NCI-H2171 treated with DMSO at 0.1 percent for 48 hours (cell line): ENCODE data around the gene SERPINE1.

Experiments
- DNase-seq: peaks from one replicate; lab custom pipeline; 2025; lab: John Stamatoyannopoulos, UW

SERPINE1 gene

GRCh38 chr7:101156866-101157589 lies 30.1 kb downstream of the SERPINE1 start:
- no peak for DNase-seq

GRCh38 chr7:101159696-101160674 lies 33.1 kb downstream of the SERPINE1 start:
- no peak for DNase-seq

- DNase-seq: no peak
Observed at GRCh38 chr7:101160910-101161309, 34.0 kb downstream of the SERPINE1 start.

GRCh38 chr7:101161692-101162471 lies 35.0 kb downstream of the SERPINE1 start:
- no peak for DNase-seq

DNA sequence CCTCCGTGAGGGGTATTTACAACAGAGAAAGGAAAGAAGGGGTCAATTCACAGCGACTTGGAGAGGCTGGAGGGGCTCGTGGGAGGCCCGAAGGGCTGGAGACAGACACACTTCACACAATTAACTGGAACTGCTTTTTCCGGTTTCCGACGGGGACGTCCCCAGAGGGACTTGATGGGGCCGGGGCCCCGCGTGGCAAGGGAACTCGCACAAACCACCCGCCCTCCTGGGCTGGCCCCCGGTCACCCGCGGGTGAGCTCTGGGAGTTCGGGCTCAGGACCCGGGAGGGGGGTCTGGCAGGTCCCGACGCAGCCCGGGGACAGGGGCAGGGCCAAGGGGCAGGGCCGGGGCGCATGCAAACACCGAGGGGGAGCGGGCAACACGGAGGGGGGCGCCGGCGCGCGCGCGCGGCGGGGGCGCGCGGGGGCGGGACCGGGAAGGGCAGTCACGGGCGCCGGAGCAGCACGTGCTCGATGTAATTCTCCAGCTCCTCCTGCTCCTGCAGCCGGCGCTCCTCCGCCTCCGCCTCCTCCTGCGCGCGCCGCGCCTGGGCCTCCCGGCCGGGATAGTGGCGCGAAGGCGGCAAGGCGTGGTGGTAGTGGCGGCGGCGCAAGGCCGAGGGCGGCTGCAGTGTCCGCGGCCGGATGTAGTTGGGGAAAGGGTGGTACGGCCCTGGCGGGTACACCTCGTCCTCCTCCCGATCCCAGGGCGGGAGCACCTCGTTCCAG lies 35.8 kb downstream of the SERPINE1 start:
- DNase-seq: peak; percentile 66

DNA sequence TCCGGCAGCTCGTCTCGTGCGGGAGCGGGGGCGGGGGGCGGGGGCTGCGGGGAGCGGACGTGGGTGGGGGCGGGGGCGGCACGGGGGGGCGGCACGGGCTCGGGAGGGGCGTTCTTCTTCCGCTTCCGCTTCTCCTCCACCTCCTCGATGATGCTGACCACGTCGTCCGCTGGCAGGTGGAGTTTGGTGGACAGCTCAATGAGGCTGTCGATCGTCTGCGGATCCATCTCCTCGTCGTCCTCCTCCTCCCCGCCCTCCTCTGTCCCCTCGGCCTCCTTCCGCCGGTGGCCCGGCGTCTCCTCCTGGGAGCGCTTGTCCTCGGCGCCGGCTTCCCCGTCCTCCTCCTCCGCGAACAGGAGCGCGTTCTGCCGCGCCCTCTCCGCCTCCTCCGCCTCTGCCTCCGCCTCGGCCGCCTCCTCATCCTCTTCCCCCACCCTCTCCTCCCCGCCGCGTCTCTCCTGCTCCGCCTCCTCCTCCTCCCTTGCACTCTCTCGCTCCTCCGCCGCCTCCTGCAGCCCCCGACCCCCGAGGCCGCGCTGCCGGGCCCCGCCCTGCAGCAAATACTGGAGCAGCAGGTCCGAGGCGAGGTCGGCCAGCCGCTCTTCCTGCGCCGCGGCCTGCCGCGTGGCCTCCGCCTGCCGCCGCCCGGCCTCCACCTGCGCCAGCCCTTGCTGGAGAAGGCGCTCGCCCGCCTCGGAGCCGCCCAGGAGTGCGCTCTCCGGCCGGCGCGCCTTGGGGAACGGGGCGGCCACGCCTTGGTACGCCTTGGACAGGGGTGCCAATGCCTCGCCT lies 36.6 kb downstream of the SERPINE1 start:
- peak; percentile 60 for DNase-seq

- DNase-seq: peak; percentile 14
Observed at GRCh38 chr7:101164071-101164840, 37.4 kb downstream of the SERPINE1 start.

- peak; percentile 92 for DNase-seq
Observed at GRCh38 chr7:101165075-101165957, 38.4 kb downstream of the SERPINE1 start, which contains the start of gene VGF. Gene VGF (minus strand): TSS chr7:101165569. CDS start chr7:101164843, 726 bp downstream.

DNA sequence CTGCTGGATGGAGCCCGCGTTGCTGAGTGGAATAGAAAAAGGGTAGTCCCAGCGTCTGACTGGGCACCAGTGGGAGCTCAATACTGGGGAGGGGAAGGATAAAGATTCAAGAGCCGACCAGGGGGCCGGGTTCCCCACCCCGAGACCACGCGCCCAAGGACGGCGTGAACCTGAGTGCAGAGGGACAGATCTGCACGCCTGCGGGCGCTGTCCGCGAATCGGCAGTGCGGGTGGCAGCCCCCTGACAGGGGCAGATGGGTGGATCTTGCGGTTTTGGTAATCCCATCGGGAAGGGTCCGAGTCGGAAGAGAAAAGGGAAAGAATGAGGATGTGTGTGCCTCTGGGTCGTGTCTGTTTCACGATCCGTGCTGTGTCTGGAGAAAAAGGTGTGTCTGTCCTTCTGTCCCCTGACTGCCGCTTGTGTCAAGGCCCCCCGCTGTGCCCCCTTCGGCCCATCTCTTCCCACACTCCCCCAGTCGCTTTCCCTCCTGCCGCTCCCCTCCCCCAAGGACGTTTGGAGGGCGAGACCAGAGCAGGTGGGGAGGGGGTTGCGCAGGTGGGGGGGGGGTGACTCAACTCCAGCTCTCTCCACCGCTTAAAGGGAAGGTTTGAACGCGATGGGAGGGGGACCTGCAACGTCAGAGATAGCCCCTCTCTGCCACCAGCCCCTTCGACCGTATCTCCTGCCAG lies 39.2 kb downstream of the SERPINE1 start:
- peak; percentile 33 for DNase-seq

- no peak for DNase-seq
Observed at GRCh38 chr7:101166648-101166908, 39.7 kb downstream of the SERPINE1 start.

- peak; percentile 89 for DNase-seq
Observed at GRCh38 chr7:101166909-101167644, 40.2 kb downstream of the SERPINE1 start.

DNA sequence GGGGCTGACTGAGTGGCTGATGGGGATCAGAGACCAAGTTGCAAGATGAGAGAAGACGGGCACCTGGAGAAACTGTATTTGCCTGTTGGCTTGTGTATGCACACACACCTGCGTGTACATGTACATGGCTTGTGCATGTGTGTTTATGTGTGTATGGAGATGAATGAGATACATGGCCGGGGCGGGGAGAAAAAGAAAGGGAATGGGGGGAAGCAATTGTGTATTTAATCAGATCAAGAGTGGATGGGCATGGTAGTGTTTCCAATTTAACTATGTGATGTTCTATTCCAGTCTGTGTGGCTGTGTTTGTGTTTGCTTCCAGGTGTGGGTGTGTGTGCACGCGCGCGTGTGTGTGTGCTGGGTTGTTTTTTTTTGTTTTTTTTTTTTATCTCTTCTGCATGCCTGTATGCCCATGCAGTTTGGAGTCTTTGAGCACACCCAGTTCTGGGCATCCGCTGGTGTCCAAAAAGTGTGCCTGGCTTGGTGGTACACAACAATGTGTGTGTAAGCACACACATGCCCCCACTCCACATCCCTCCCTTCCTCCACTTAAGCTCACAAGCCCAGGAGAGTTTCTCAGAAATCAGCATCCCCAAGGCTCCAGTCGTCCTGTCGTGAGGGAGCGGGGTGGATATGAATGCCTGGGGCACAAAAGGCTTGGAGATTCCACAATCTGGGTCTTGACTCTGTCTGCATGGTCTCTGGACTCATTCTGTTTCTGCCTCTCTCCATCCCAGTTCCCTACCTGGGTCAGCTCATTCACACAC lies 40.9 kb downstream of the SERPINE1 start:
- DNase-seq: no peak

GRCh38 chr7:101168412-101169049 lies 41.6 kb downstream of the SERPINE1 start:
- DNase-seq: no peak

DNA sequence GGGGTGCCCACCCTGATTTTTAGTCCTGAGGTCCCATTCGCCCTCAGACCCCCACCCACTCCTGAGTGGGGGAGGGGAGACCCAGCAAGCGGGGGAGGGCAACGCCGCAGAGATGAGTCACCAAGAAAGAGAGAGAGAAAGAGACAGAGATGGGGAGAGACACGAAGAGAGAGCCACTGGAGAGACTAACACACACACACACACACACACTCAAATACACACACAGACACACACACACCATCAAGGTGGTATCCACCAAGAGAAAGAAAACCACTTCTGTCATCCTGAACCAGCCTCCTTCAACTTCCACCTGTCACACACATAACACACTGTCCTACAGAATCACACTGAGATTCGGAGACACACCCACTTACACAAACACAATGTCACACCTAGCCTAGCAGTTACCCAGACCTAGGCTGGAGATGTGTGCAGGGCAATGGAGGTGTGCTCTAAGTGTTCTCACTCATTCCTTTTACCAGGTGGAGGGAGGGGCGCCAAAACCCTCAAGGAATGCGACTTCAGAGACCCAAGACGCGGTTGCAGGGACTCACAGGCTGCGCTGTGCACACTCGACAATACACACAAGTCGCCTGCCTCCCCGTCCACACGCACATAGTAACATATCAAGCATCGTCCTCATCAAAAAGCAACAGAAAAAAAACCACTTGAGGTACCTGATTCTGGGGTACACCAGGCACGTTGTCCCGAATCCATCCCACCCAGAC lies 42.4 kb downstream of the SERPINE1 start:
- DNase-seq: no peak

DNA sequence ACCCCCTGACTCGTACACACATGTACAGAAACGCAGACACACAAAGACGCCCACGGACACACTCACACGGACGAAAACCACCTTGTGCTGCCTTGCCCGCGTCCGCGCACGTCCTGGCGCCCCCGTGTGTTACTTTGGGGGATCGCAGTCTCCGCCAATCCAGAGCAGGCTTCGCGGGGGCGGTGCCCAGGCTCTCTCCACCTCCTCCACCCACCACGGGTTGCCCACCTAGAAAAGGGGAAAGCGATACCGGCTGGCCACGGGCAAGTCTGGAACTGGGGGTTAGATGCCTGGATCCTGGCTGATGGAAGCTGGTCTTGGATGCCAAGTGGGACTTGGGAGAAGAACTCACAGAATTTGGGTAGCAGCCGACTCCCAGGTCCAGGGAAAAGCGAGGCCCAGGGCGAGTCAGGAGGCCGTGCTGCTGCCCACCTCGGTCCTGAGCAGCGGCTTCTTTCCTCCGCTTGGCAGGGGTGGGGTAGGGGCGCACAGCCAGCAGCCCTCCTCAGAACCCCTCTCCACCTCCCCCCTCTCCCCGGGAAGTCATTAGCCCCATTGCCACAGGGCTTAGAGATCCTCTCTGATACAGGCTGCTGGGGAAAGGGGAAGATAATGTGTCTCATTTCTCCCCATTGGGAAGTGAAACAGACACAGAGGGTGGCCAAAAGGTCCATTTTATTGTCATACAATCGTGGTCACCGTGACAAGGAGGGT lies 43.1 kb downstream of the SERPINE1 start:
- peak; percentile 50 for DNase-seq
